Muscle layer of colon (tissue), 2 donors: ENCODE data around the gene ZNF599.
A peak's percentile ranks its signal among the peaks of the same experiment; 100 is the strongest.
"Not testable (repeated sequence)": the region's sequence is repeated elsewhere in the genome, so short reads cannot be mapped to it uniquely, and the experiment has no call there.

Experiments
- H3K27ac ChIP-seq: one replicate; pipeline ENCODE4 v1.7.0; 2013; ENCODE audit warnings: low read depth, mild to moderate bottlenecking, low read length, moderate library complexity
- H3K27me3 ChIP-seq, 2 donors: one replicate each; pipeline ENCODE4 v1.7.0; 2013; ENCODE audit warnings: low read length in 2 of 2, mild to moderate bottlenecking in 2 of 2; ENCODE audit not compliant: insufficient read depth in 2 of 2, control insufficient read depth in 1 of 2
- H3K36me3 ChIP-seq: one replicate; pipeline ENCODE4 v1.7.0; 2013; ENCODE audit warnings: mild to moderate bottlenecking, low read length; ENCODE audit not compliant: insufficient read depth
- H3K4me1 ChIP-seq: one replicate; pipeline ENCODE4 v1.7.0; 2013; ENCODE audit warnings: mild to moderate bottlenecking, low read length; ENCODE audit not compliant: insufficient read depth
- H3K4me3 ChIP-seq, 2 donors: one replicate each; pipeline ENCODE4 v1.7.0; 2013; ENCODE audit warnings: low read length in 2 of 2, low read depth in 1 of 2, mild to moderate bottlenecking in 1 of 2, moderate library complexity in 1 of 2
- H3K9ac ChIP-seq: one replicate; pipeline ENCODE4 v1.7.0; 2013; ENCODE audit warnings: low read length
- H3K9me3 ChIP-seq: one replicate; pipeline ENCODE4 v1.7.0; 2013; ENCODE audit warnings: mild to moderate bottlenecking, low read length
- donor health status: abdominal sarcoma.
- donor health status: Adenocarcinoma of cecum.

The ZNF599 gene

DNA sequence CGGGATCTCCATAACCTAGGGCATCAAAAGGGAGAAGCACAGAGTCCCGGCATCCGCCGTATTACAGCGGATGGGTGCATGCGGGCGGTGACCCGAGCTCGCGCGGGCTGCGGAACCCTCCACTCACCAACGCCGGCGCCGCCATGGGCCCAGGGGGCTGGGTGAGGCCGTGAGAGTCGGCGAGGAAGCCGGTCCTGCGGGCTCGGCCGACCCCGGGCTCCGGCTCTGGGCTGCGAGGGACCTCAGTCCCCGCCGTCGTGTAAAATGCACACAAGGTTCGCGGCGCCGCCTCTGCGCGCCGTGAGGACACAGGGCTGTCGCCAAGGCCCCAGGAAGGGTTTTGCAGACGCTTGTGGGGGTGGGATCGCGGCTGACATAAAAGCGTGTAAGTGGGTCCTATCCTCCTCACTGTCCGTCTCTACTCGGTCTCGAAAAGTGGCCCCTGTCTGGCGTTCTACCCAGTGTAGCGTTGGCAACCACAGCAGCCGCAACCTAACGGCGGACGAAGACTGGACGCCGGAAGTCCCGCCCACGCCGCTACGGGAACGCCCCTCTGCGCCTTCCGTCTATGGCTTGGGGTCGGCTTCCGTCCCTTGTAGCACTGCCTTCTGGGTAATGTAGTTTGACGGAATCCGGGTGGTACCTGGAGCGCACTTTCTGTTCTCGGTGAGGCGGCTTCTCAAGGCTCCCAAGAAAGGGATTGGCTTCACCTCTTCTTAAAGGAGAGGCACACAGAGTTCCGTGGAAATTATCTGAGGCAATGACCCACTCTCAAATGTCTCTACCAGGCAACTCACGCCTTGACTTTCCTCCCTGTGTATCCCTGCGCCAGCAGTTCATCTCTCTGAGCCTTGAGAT is at the start of gene ZNF599:
ZNF599 (minus strand) TSS at position 519 of the 858 bp plus-strand sequence; CDS start at position 145, 374 bp downstream.
- H3K27me3 ChIP-seq, result no peaks in the 10 kb centered on the region
- peak within 1 kb of the TSS; percentile 82 for H3K27ac ChIP-seq
- H3K4me3 ChIP-seq, result peak within 1 kb of the TSS; percentile 80 to 84
- peaks cover 20% of the 10 kb centered on the region for H3K36me3 ChIP-seq
- H3K9ac ChIP-seq, result peak within 1 kb of the TSS; percentile 51
- H3K4me1 ChIP-seq, result peaks cover 12% of the 10 kb centered on the region
- H3K9me3 ChIP-seq, result no peaks in the 10 kb centered on the region

DNA sequence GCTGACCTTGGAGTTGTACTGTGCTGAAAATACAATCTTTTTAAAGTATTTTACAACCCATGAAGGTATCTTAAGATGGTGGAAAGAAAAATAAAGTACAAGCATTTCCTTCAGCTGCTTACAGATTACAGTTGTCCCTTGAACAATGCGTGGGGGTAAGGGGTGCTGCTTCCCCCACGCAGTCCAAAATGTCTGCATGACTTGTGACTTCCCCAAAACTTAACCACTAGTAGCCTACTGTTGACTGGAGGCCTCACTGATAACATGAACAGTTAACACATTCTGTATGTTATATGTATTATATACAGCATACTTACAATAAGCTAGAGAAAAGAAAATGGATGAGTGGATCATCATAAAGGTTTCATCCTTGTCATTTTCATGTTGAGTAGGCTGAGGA is 45.3 kb upstream of the ZNF599 start:
- Histone ChIP-seq H3K4me1 (no peaks in the 10 kb centered on the region), H3K9ac (no peak overlapping the region), H3K27me3 (no peaks in the 10 kb centered on the region), H3K9me3 (no peaks in the 10 kb centered on the region), H3K27ac (no peak overlapping the region), H3K36me3 (no peaks in the 10 kb centered on the region), H3K4me3 (no peak overlapping the region)

DNA sequence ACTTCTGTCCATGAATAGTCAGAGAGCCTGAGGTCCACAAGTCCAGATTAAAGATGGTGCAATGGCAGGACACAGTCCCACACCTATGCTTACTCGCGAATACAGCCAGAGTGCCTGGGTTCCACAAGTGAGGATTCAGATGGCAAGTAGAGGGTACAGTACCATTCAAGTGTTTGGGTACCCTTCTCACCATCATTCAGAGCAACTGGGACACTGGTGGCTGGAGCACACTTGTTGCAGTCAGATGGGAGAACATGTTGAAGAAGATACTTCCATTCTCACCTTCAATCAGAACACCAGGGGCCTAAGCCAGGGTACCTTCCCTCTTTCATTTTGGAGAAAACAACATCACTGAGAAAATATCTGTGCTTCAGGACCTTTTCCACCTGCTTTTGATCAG is 43.7 kb upstream of the ZNF599 start:
- no peak overlapping the region for H3K4me3 ChIP-seq
- H3K4me1 ChIP-seq, result no peaks in the 10 kb centered on the region
- peaks cover 5% of the 10 kb centered on the region for H3K9me3 ChIP-seq
- no peak overlapping the region for H3K9ac ChIP-seq
- H3K36me3 ChIP-seq, result no peaks in the 10 kb centered on the region
- no peak overlapping the region for H3K27ac ChIP-seq
- no peaks in the 10 kb centered on the region for H3K27me3 ChIP-seq

DNA sequence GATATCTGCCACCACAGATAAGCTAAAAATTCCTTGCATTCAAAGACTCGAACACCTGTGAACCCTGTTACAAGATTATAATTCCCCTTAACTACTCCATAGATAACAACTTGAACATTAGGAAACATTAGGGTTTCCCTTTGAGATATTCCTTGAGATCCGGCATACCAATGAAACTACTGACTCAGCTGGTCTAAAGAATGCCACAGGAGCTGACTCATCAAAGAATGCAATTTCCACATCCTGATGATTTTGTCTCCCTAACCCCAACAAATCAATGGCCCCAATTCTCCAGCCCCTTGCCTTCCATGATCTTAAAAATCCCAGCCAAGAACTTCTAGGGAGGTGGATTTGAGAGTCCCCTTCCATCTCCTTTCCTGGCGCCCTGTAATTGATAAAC is 35.6 kb upstream of the ZNF599 start:
- H3K9me3 ChIP-seq, result peaks cover 5% of the 10 kb centered on the region
- no peak overlapping the region for H3K4me3 ChIP-seq
- H3K9ac ChIP-seq, result no peak overlapping the region
- H3K4me1 ChIP-seq, result no peaks in the 10 kb centered on the region
- H3K27ac ChIP-seq, result no peak overlapping the region
- H3K36me3 ChIP-seq, result no peaks in the 10 kb centered on the region
- no peaks in the 10 kb centered on the region for H3K27me3 ChIP-seq

DNA sequence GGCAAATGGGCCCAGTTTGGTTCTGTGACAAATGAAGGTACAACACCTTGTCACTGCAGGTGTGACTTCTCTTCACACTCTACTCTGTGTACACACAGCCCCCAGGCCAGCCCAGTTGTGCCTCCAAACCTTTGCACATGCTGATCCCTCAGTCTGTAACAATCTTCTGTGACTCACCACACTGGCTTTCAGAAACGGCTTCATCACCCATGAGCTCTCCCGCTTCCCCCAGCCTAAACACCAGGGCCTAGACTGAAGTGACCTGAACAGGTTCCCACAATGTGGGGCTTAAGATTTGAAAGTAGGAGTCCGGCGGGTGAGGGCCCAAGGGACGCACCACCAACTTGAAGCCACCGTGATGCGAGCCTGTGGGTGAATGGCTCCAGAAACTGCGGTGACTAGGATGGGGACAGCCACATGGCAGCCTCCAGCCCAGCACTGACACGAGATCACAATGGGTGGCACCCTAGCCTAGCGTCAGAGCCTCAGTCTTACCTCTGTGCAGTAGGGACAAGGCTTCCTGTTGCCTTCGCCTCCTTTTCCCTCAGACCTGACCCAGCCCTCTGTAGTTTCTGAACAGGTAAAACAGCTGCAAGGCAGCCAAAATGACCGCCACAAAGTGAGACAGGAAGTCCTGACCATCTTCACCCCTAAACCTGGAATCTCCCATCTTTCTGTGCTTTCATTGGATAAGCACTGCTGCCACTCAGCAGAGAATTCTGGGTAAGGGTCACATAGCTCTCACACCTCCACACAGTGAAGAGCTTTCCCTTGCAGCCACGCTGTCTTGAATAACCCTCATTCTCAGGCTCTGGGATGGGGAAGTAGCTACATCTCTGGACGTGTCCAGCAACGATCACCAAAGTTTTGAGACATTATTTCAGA is 34.2 kb upstream of the ZNF599 start:
- Histone ChIP-seq H3K27me3 (no peaks in the 10 kb centered on the region), H3K9me3 (no peaks in the 10 kb centered on the region), H3K36me3 (no peaks in the 10 kb centered on the region), H3K9ac (no peak overlapping the region), H3K4me3 (no peak overlapping the region), H3K27ac (no peak overlapping the region), H3K4me1 (no peaks in the 10 kb centered on the region)

DNA sequence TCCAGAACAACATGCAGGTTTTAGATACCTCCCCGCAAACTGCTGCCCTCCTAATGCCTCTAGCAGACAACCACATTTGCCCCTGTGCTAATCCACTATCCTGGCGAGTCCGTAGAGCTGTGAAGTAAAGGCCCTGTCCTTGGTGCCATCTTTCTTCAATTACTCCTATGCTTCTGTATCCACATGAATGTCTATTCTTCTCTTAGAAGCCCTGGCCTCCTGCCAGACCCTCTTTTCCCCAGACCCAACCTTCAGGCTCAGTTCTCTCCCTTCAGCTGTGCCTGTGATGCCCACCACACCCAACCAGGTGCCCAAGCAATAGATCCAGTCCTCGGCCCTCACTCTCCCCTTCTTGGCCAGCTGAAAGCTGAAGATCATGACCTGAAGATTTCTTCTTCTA is 31.1 kb upstream of the ZNF599 start:
- H3K9ac ChIP-seq, result no peak overlapping the region
- no peaks in the 10 kb centered on the region for H3K36me3 ChIP-seq
- no peaks in the 10 kb centered on the region for H3K9me3 ChIP-seq
- H3K27me3 ChIP-seq, result no peaks in the 10 kb centered on the region
- no peak overlapping the region for H3K4me3 ChIP-seq
- H3K4me1 ChIP-seq, result no peaks in the 10 kb centered on the region
- H3K27ac ChIP-seq, result no peak overlapping the region

DNA sequence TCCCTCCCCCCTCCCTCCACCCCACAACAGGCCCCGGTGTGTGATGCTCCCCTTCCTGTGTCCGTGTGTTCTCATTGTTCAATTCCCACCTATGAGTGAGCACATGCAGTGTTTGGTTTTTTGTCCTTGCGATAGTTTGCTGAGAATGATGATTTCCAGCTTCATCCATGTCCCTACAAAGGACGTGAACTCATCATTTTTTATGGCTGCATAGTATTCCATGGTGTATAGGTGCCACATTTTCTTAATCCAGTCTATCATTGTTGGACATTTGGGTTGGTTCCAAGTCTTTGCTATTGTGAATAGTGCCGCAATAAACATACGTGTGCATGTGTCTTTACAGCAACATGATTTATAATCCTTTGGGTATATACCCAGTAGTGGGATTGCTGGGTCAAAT is 23.9 kb upstream of the ZNF599 start:
- H3K4me3 ChIP-seq, H3K4me1 ChIP-seq, H3K9ac ChIP-seq, H3K9me3 ChIP-seq, H3K27me3 ChIP-seq, H3K27ac ChIP-seq, H3K36me3 ChIP-seq: not testable (repeated sequence)

DNA sequence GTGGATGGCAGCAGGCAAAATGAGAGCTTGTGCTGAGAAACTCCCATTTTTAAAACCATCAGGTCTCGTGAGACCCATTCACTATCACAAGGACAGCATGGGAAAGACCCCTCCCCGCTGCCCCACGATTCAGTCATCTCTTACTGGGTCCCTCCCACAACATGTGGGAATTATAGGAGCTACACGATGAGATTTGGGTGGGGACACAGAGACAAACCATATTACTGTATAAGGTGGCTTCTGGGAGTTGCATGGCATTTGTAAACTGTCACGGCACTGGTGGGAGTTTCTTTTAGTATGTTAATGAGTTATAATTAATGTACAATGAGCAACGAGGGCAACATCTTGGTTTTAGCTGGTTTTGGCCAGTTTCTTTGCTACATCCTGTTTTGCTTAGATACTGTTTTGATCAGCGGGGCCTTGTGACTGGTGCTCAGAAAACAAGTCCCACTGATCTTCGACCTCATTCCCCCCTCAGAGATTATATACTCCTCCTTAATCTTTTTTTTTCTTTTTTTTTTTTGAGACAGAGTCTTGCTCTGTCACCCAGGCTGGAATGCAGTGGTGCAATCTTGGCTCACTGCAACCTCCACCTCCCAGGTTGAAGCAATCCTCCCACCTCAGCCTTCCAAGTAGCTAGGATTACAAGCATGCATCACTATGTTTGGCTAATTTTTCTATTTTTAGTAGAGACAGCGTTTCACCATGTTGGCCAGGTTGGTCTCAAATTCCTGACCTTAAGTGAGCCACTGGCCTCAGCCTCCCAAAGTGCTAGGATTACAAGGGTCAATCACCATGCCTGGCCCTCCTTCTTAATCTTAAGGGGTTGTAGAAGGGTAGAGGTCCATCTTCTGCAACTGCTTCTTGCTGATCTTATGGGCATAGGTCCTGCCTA is 21.3 kb upstream of the ZNF599 start:
- H3K9ac ChIP-seq, result no peak overlapping the region
- no peaks in the 10 kb centered on the region for H3K36me3 ChIP-seq
- H3K4me1 ChIP-seq, result no peaks in the 10 kb centered on the region
- H3K4me3 ChIP-seq, result no peak overlapping the region
- no peaks in the 10 kb centered on the region for H3K27me3 ChIP-seq
- H3K27ac ChIP-seq, result no peak overlapping the region
- no peaks in the 10 kb centered on the region for H3K9me3 ChIP-seq

DNA sequence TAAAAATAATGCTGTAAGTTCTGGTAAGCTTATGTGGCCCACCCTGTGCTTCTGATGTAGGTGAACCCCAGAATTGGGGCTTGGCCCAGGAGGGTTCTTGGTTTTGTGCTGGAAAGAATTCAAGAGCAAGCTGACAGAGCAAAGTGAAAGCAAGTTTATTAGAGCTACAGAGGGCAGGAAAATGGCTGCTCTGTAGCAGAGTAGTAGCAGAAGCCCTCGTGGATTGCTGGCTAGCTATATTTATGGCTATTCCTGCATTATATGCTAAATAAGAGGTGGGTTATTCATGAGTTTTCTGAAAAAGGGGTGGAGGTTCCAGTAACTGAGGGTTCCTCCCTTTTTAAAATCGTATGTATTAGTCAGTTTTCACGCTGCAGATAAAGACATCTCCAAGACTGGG is 20.6 kb upstream of the ZNF599 start:
- Histone ChIP-seq H3K27ac (no peak overlapping the region), H3K27me3 (no peaks in the 10 kb centered on the region), H3K9ac (no peak overlapping the region), H3K4me1 (no peaks in the 10 kb centered on the region), H3K4me3 (peak overlapping the region in 1 of 2 donors; percentile 35), H3K9me3 (no peaks in the 10 kb centered on the region), H3K36me3 (no peaks in the 10 kb centered on the region)

DNA sequence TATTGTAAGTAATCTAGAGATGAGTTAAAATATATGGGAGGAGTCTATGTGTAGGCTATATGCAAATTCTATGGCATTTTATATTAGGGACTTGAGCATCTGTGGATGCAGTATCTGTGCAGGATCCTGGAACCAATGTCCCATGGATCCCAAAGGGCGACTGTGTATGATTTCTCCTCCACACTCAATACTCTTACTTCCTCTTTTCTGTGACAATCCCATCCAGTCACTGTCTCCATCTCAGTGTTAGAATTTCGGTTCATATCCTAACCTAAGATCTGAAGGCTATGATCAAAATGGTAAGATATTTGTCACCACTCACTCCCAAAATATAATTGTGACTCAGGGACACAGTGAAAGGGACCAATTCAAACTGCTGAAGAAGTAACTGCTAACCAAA is 15.1 kb upstream of the ZNF599 start:
- no peak overlapping the region for H3K27ac ChIP-seq
- H3K9ac ChIP-seq, result no peak overlapping the region
- H3K27me3 ChIP-seq, result no peaks in the 10 kb centered on the region
- no peaks in the 10 kb centered on the region for H3K9me3 ChIP-seq
- H3K36me3 ChIP-seq, result no peaks in the 10 kb centered on the region
- H3K4me3 ChIP-seq, result no peak overlapping the region
- H3K4me1 ChIP-seq, result no peaks in the 10 kb centered on the region
